HL-60 (cell line): ENCODE data around the gene GCM1.

ENCODE experiments used
- DNase-seq, 2 experiments: peaks; one replicate each; pipeline ENCODE4 v3.0.0-alpha.2; 2010 to 2020; ENCODE audit warnings: low read depth in 1 of 2, low spot score in 1 of 2
- H3K27ac ChIP-seq: fragments of 250-450 bp; sonication (Bioruptor Pico); replicated peaks from 2 replicates; pipeline ENCODE4 v1.5.1; 2020; ENCODE audit warnings: mild to moderate bottlenecking, moderate library complexity
- H3K27me3 ChIP-seq: fragments of 250-450 bp; sonication (Bioruptor Pico); 2 replicates; pipeline ENCODE4 v1.5.1; 2021; ENCODE audit warnings: mild to moderate bottlenecking, moderate library complexity; ENCODE audit not compliant: insufficient read depth, poor library complexity, severe bottlenecking
- H3K4me3 ChIP-seq: replicated peaks from 2 replicates; pipeline ENCODE4 v1.5.1; 2011; ENCODE audit warnings: mild to moderate bottlenecking, control low read depth, low read length; ENCODE audit not compliant: insufficient read depth
- CTCF ChIP-seq: IDR thresholded peaks from one replicate; pipeline ENCODE4 v1.5.1; 2011; ENCODE audit warnings: low read length, control low read depth, inconsistent platforms; ENCODE audit not compliant: insufficient read depth
- GABPA ChIP-seq: IDR thresholded peaks from 2 replicates; pipeline ENCODE4 v1.6.1; 2012; ENCODE audit warnings: low read depth
- POLR2AphosphoS5 ChIP-seq: IDR thresholded peaks from 2 replicates; pipeline ENCODE4 v1.6.1; 2012; ENCODE audit warnings: low read depth
- REST ChIP-seq: IDR thresholded peaks from 2 replicates; pipeline ENCODE4 v1.6.1; 2012; ENCODE audit warnings: low read depth; ENCODE audit not compliant: insufficient replicate concordance
- SPI1 ChIP-seq: IDR thresholded peaks from 2 replicates; pipeline ENCODE4 v1.6.1; 2012; ENCODE audit warnings: low read depth, mild to moderate bottlenecking, borderline replicate concordance

Gene GCM1

GRCh38 chr6:53154794-53155193, 6.2 kb upstream of the GCM1 start:
- TF ChIP-seq GABPA: no peak
- no peak for TF ChIP-seq SPI1
- TF ChIP-seq REST: no peak
- TF ChIP-seq CTCF: no peak
- Histone ChIP-seq H3K27me3 (no peaks in the 10 kb centered on the region), H3K4me3 (no peak overlapping the region), H3K27ac (no peak overlapping the region)
- no peak for DNase-seq

- no peak for DNase-seq
- no peak overlapping the region for H3K27ac ChIP-seq
- H3K27me3 ChIP-seq: no peaks in the 10 kb centered on the region
- TF ChIP-seq CTCF (no peak), POLR2AphosphoS5 (no peak), GABPA (no peak), SPI1 (no peak), REST (no peak)
- H3K4me3 ChIP-seq: no peak overlapping the region
Measured at GRCh38 chr6:53154071-53154470, 5.4 kb upstream of the GCM1 start.

- TF ChIP-seq SPI1 (no peak), REST (no peak), GABPA (no peak), POLR2AphosphoS5 (no peak), CTCF (no peak)
- no peak overlapping the region for H3K27ac ChIP-seq
- DNase-seq: no peak
- H3K4me3 ChIP-seq: no peak overlapping the region
- H3K27me3 ChIP-seq: no peaks in the 10 kb centered on the region
Measured at GRCh38 chr6:53152576-53152975, 3.9 kb upstream of the GCM1 start.
